ENCODE data around the gene SPIRE2. TPM values are rescaled to one million over a fixed set of nuclear protein-coding genes. Genes with fewer than 3 reads are reported as not detected.

Gene SPIRE2
- total and polyA plus RNA-seq, 2 of the 13 experiments (the other 11 are each of a cell fraction or from before 2014, with no cell fraction given): 13.3 to 37.5 TPM

- TF ChIP-seq MTERF4 (CRISPR knock-in tag; IDR thresholded peaks at IDR 0.05) (peak; percentile 65; the same call in 1 of the 2 replicates), AFF4 (CRISPR knock-in tag; IDR thresholded peaks at IDR 0.05) (no peak), NFYB (CRISPR knock-in tag; IDR thresholded peaks at IDR 0.05) (no peak), ZBTB25 (CRISPR knock-in tag; IDR thresholded peaks at IDR 0.05) (no peak), SALL1 (CRISPR knock-in tag; IDR thresholded peaks at IDR 0.05) (peak; percentile 62; the same call in 1 of the 2 replicates), MAX (IDR thresholded peaks at IDR 0.05) (peak; percentile 42; the same call in 1 of the 2 replicates), BHLHE40 (IDR thresholded peaks at IDR 0.05; ENCODE audit: low read length) (no peak), THAP8 (CRISPR knock-in tag; IDR thresholded peaks at IDR 0.05; ENCODE audit: borderline replicate concordance) (no peak), HOXA7 (CRISPR knock-in tag; IDR thresholded peaks at IDR 0.05) (no peak), ZNF275 (CRISPR knock-in tag; IDR thresholded peaks at IDR 0.05; ENCODE audit: borderline replicate concordance) (no peak), CBX2 (IDR thresholded peaks at IDR 0.05; ENCODE audit: low read depth, low read length) (no peak), CBX2 (CRISPR knock-in tag; IDR thresholded peaks at IDR 0.05; ENCODE audit: low read depth) (no peak), BCL6 (CRISPR knock-in tag; IDR thresholded peaks at IDR 0.05) (no peak; the same call in 1 of the 2 replicates), ZNF558 (CRISPR knock-in tag; IDR thresholded peaks at IDR 0.05; ENCODE audit: borderline replicate concordance) (no peak), ARID4A (CRISPR knock-in tag; IDR thresholded peaks at IDR 0.05; ENCODE audit: borderline replicate concordance) (peak; percentile 73)
Observed at GRCh38 chr16:89827383-89828198, 684 bp upstream of the SPIRE2 start (continued).

Data from HepG2 (cell line).